ENCODE results near the gene SAE1. TPM values are rescaled to one million over a fixed set of nuclear protein-coding genes. Genes with fewer than 3 reads are reported as not detected.

SAE1 gene
- total RNA-seq, 4 donors from 2014 or later = 36.5 to 50.7 (median 49.2) TPM

DNA sequence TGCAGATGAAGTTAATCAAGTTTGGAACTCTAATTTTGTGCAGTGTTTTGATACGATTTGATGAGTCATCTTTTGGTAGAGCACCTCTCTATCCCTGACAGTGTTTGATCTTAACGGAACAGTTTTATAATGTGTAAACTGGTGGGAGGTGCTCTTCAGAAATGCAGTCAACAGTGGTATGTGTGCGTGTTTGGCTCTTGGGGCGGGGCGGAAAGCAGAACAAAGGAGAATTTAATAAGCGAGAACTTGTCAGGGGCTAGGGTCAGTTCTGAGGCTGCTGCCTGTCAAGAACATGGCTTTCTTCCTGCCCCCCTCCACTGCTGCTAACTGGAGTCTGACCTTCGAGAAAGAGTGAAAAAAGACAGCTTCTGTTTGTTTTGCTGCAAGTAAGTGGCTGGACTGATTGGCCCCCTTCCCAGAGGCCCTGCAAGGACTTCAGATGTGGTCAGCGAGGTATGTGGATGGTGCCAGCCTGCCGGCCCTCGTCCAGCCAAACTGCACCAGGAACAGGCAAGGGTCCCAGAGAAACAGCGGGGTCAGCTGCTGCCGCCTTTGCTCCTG lies 59.6 kb downstream of the SAE1 start:
- ATAC-seq (ENCODE audit: low FRiP score) (peak; percentile 55), DNase-seq (ENCODE audit: low spot score) (no peak)
- TF ChIP-seq CTCF (IDR thresholded peaks at IDR 0.05) = no peak

DNA sequence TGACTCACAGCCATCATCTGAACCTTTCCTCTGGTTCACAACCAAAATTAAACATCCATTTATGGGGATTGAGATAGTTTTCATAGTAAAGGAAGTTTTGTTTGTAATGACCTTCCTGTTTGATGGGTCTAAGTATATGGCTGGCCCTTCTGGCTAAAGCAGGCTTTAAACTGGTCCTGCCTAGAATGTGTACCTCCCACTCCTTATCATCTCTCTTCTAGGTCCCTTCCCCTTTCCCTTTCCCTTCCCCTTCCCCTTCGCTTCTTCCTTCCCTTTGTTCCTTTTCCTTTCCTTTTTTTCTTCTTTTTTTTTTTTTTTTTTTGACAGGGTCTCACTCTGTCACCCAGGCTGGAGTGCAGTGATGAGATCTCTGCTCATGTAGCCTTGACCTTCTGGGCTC lies 64.8 kb downstream of the SAE1 start:
- TF ChIP-seq CTCF (IDR thresholded peaks at IDR 0.05) = no peak
- DNase-seq (ENCODE audit: low spot score) (no peak), ATAC-seq (ENCODE audit: low FRiP score) (no peak)

DNA sequence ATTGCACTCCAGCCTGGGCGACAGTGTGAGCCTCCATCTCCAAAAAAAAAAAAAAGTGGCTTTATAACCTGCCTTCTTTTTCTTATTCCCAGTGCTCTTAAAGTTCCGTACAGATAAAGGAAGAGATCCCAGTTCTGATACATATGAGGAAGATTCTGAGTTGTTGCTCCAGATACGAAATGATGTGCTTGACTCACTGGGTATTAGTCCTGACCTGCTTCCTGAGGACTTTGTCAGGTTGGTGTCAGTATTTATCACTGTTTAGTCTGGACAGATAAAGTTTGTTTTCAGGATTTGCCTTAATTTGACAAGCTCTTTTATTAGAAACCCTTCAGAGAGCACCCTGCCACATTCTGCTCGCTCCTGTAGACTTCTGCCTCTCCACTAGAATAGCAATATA lies 66.5 kb downstream of the SAE1 start:
- ATAC-seq (ENCODE audit: low FRiP score) (no peak), DNase-seq (ENCODE audit: low spot score) (no peak)
- no peak for TF ChIP-seq CTCF (IDR thresholded peaks at IDR 0.05)

- ATAC-seq (ENCODE audit: low FRiP score) = no peak
- TF ChIP-seq CTCF (IDR thresholded peaks at IDR 0.05) = no peak
- no peak for DNase-seq (ENCODE audit: low spot score)
These were observed 69.9 kb downstream of the SAE1 start for GRCh38 chr19:47200530-47200929.

GRCh38 chr19:47203254-47203653 lies 72.6 kb downstream of the SAE1 start:
- ATAC-seq (ENCODE audit: low FRiP score) = no peak
- TF ChIP-seq CTCF (IDR thresholded peaks at IDR 0.05) = no peak
- DNase-seq (ENCODE audit: low spot score) = no peak

- TF ChIP-seq CTCF (IDR thresholded peaks at IDR 0.05) = no peak
- no peak for ATAC-seq (ENCODE audit: low FRiP score)
- DNase-seq (ENCODE audit: low spot score) = no peak
These were observed 78.9 kb downstream of the SAE1 start for GRCh38 chr19:47209319-47210179.

- TF ChIP-seq CTCF (IDR thresholded peaks at IDR 0.05) = no peak
These were observed 79.5 kb downstream of the SAE1 start for GRCh38 chr19:47210180-47210490.

More at GRCh38 chr19:47210180-47210490, 79.5 kb downstream of the SAE1 start:
- DNase-seq (ENCODE audit: low spot score) (no peak), ATAC-seq (ENCODE audit: low FRiP score) (no peak)
